ENCODE measurements around the gene OTULIN.
A peak's percentile ranks its signal among the peaks of the same experiment; 100 is the strongest.

Gene OTULIN

GRCh38 chr5:14671414-14671813 lies 6.9 kb downstream of the OTULIN start:
- H4K20me1 ChIP-seq (ENCODE audit: insufficient read depth), result peaks cover under 1% of the 10 kb centered on the region; the same call in 1 of the 2 replicates
- no peak overlapping the region for H3K4me3 ChIP-seq (IDR thresholded peaks at IDR 0.05; ENCODE audit: insufficient read depth, low read depth, low read length)
- H3K27ac ChIP-seq, result peak overlapping the region; percentile 31
- no peak overlapping the region for H2AFZ ChIP-seq (ENCODE audit: low read depth)
- H3K36me3 ChIP-seq (ENCODE audit: insufficient read depth), result no peaks in the 10 kb centered on the region
- H3K27me3 ChIP-seq (ENCODE audit: insufficient read depth, low read depth), result no peaks in the 10 kb centered on the region
- peak overlapping the region; percentile 15; the same call in 1 of the 2 replicates for H3K9ac ChIP-seq
- H3K4me2 ChIP-seq, result peak overlapping the region; percentile 62
- peaks cover 88% of the 10 kb centered on the region for H3K79me2 ChIP-seq (ENCODE audit: insufficient read depth, low read depth)
- no peak for TF ChIP-seq CTCF (conservative IDR thresholded peaks at IDR 0.05; ENCODE audit: low read depth, low read length)
- H3K4me1 ChIP-seq (ENCODE audit: low read depth, poor library complexity, severe bottlenecking), result peaks cover 62% of the 10 kb centered on the region

- Histone ChIP-seq H3K4me1 (ENCODE audit: low read depth, poor library complexity, severe bottlenecking) (peaks cover 55% of the 10 kb centered on the region), H3K36me3 (ENCODE audit: insufficient read depth) (no peaks in the 10 kb centered on the region), H3K4me2 (peak overlapping the region; percentile 62), H2AFZ (ENCODE audit: low read depth) (no peak overlapping the region), H3K79me2 (ENCODE audit: insufficient read depth, low read depth) (peaks cover 86% of the 10 kb centered on the region), H3K9ac (peak overlapping the region; percentile 15; the same call in 1 of the 2 replicates), H4K20me1 (ENCODE audit: insufficient read depth) (no peaks in the 10 kb centered on the region), H3K27ac (peak overlapping the region; percentile 31), H3K27me3 (ENCODE audit: insufficient read depth, low read depth) (no peaks in the 10 kb centered on the region), H3K4me3 (IDR thresholded peaks at IDR 0.05; ENCODE audit: insufficient read depth, low read depth, low read length) (no peak overlapping the region)
- TF ChIP-seq CTCF (conservative IDR thresholded peaks at IDR 0.05; ENCODE audit: low read depth, low read length), result no peak
Observed at GRCh38 chr5:14672082-14672481, 7.6 kb downstream of the OTULIN start.

GRCh38 chr5:14672484-14673394 lies 8.2 kb downstream of the OTULIN start:
- Histone ChIP-seq H3K27me3 (ENCODE audit: insufficient read depth, low read depth) (no peaks in the 10 kb centered on the region), H3K36me3 (ENCODE audit: insufficient read depth) (no peaks in the 10 kb centered on the region), H3K4me3 (IDR thresholded peaks at IDR 0.05; ENCODE audit: insufficient read depth, low read depth, low read length) (no peak overlapping the region), H2AFZ (ENCODE audit: low read depth) (no peak overlapping the region), H3K4me2 (no peak overlapping the region), H3K4me1 (ENCODE audit: low read depth, poor library complexity, severe bottlenecking) (peaks cover 49% of the 10 kb centered on the region), H4K20me1 (ENCODE audit: insufficient read depth) (no peaks in the 10 kb centered on the region), H3K79me2 (ENCODE audit: insufficient read depth, low read depth) (peaks cover 86% of the 10 kb centered on the region), H3K9ac (no peak overlapping the region), H3K27ac (no peak overlapping the region)
- no peak for TF ChIP-seq CTCF (conservative IDR thresholded peaks at IDR 0.05; ENCODE audit: low read depth, low read length)

GRCh38 chr5:14673443-14673842 lies 8.9 kb downstream of the OTULIN start:
- Histone ChIP-seq H2AFZ (ENCODE audit: low read depth) (no peak overlapping the region), H3K79me2 (ENCODE audit: insufficient read depth, low read depth) (peaks cover 82% of the 10 kb centered on the region), H3K36me3 (ENCODE audit: insufficient read depth) (no peaks in the 10 kb centered on the region), H3K4me2 (no peak overlapping the region), H3K4me1 (ENCODE audit: low read depth, poor library complexity, severe bottlenecking) (peaks cover 42% of the 10 kb centered on the region), H3K27me3 (ENCODE audit: insufficient read depth, low read depth) (no peaks in the 10 kb centered on the region), H3K4me3 (IDR thresholded peaks at IDR 0.05; ENCODE audit: insufficient read depth, low read depth, low read length) (no peak overlapping the region), H4K20me1 (ENCODE audit: insufficient read depth) (no peaks in the 10 kb centered on the region), H3K9ac (no peak overlapping the region), H3K27ac (no peak overlapping the region)
- TF ChIP-seq CTCF (conservative IDR thresholded peaks at IDR 0.05; ENCODE audit: low read depth, low read length), result no peak

Measured in KMS-11 (cell line).